Upper lobe of left lung (tissue), 4 donors: ENCODE data around the gene EIF5AL1.
"Not testable (repeated sequence)": the region's sequence is repeated elsewhere in the genome, so short reads cannot be mapped to it uniquely, and the experiment has no call there.

ENCODE experiments used
- POLR2AphosphoS5 ChIP-seq, 2 donors: sonication (generic); formaldehyde crosslinking; IDR thresholded peaks; one replicate each; pipeline ENCODE4 v1.5.1; 2017; ENCODE audit warnings: antibody characterized with exemption in 2 of 2
- TF ChIP-seq, protein P1 (sequence below), 6 experiments: fragments of 450-650 bp in 4 of 6; fragments of 200-600 bp in 2 of 6; sonication (generic) in 2 of 6; IDR thresholded peaks; one replicate each; pipeline ENCODE4 v1.5.1; 2016 to 2019; ENCODE audit warnings: antibody characterized with exemption in 6 of 6

GRCh38 chr10:79508245-79508644 is 4.1 kb upstream of the EIF5AL1 start:
- TF ChIP-seq, protein P1, sequence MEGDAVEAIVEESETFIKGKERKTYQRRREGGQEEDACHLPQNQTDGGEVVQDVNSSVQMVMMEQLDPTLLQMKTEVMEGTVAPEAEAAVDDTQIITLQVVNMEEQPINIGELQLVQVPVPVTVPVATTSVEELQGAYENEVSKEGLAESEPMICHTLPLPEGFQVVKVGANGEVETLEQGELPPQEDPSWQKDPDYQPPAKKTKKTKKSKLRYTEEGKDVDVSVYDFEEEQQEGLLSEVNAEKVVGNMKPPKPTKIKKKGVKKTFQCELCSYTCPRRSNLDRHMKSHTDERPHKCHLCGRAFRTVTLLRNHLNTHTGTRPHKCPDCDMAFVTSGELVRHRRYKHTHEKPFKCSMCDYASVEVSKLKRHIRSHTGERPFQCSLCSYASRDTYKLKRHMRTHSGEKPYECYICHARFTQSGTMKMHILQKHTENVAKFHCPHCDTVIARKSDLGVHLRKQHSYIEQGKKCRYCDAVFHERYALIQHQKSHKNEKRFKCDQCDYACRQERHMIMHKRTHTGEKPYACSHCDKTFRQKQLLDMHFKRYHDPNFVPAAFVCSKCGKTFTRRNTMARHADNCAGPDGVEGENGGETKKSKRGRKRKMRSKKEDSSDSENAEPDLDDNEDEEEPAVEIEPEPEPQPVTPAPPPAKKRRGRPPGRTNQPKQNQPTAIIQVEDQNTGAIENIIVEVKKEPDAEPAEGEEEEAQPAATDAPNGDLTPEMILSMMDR (IDR thresholded peaks at IDR 0.05), result not testable (repeated sequence)
- TF ChIP-seq POLR2AphosphoS5 (IDR thresholded peaks at IDR 0.05), result not testable (repeated sequence)
